SK-N-MC (cell line): ENCODE data around the gene SRP14.

Source experiments
- EZH2 ChIP-seq: fragments of 200-600 bp; sonication (generic); IDR thresholded peaks from one replicate; pipeline ENCODE4 v1.6.1; 2017; ENCODE audit warnings: antibody characterized with exemption
- POLR2AphosphoS5 ChIP-seq: IDR thresholded peaks from 2 replicates; pipeline ENCODE4 v1.6.1; 2012; ENCODE audit warnings: mild to moderate bottlenecking, low read depth, low read length, borderline replicate concordance

DNA sequence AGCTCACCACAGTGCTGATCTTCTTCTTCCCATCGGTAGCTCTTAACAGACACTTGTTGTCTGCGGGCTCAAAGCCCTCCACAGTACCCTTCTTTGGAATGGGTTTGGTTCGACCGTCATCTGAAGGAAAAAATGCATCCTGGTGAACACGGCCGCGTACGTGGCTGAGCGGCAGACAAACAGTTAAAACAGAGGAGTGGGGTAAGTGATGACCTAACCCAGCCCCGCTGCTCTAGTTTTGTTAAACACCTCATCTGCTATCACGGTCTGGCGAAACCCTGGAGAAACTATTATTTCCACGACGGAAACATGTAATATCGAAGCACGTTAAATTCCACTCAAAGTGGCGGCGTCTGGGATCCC is 725 bp downstream of the SRP14 start:
- TF ChIP-seq EZH2 (no peak), POLR2AphosphoS5 (no peak)
